BE2C (cell line): ENCODE results near the gene LRRC1.

ENCODE experiments used
- DNase-seq: peaks from one replicate; pipeline ENCODE4 v3.0.0-alpha.2; 2020
- H3K27me3 ChIP-seq: fragments of 250-450 bp; sonication (Bioruptor Pico); 2 replicates; pipeline ENCODE4 v1.5.1; 2020; ENCODE audit warnings: mild to moderate bottlenecking
- H3K36me3 ChIP-seq: fragments of 250-450 bp; sonication (Bioruptor Pico); 2 replicates; pipeline ENCODE4 v1.5.1; 2020; ENCODE audit warnings: mild to moderate bottlenecking
- H3K4me1 ChIP-seq: fragments of 250-450 bp; sonication (Bioruptor Pico); 2 replicates; pipeline ENCODE4 v1.5.1; 2020
- H3K4me3 ChIP-seq: 2 replicates; pipeline ENCODE4 v1.5.1; 2011; ENCODE audit warnings: low read depth, low read length
- H3K9me3 ChIP-seq: fragments of 250-450 bp; sonication (Bioruptor Pico); 2 replicates; pipeline ENCODE4 v1.5.1; 2020
- CTCF ChIP-seq: IDR thresholded peaks from 2 replicates; pipeline ENCODE4 v1.5.1; 2012; ENCODE audit warnings: mild to moderate bottlenecking, low read depth, low read length

LRRC1 gene

GRCh38 chr6:53795340-53795701 is 516 bp downstream of the LRRC1 start:
- no peak for DNase-seq
- Histone ChIP-seq H3K36me3 (no peaks in the 10 kb centered on the region), H3K27me3 (peaks cover 26% of the 10 kb centered on the region), H3K4me3 (peak overlapping the region; percentile 90), H3K9me3 (no peaks in the 10 kb centered on the region), H3K4me1 (no peaks in the 10 kb centered on the region)
- no peak for TF ChIP-seq CTCF

GRCh38 chr6:53795702-53796450 is 1.1 kb downstream of the LRRC1 start:
- Histone ChIP-seq H3K4me3 (peak overlapping the region; percentile 90), H3K36me3 (no peaks in the 10 kb centered on the region), H3K4me1 (no peaks in the 10 kb centered on the region), H3K27me3 (peaks cover 26% of the 10 kb centered on the region), H3K9me3 (no peaks in the 10 kb centered on the region)
- no peak for TF ChIP-seq CTCF
- DNase-seq: no peak

GRCh38 chr6:53796451-53796780 is 1.6 kb downstream of the LRRC1 start:
- H3K9me3 ChIP-seq: no peaks in the 10 kb centered on the region
- H3K4me1 ChIP-seq: no peaks in the 10 kb centered on the region
- no peak for DNase-seq
- H3K27me3 ChIP-seq: peaks cover 26% of the 10 kb centered on the region
- TF ChIP-seq CTCF: no peak
- H3K4me3 ChIP-seq: no peak overlapping the region
- H3K36me3 ChIP-seq: no peaks in the 10 kb centered on the region

GRCh38 chr6:53796791-53797190 is 2.0 kb downstream of the LRRC1 start:
- no peak for DNase-seq
- Histone ChIP-seq H3K36me3 (no peaks in the 10 kb centered on the region), H3K4me1 (no peaks in the 10 kb centered on the region), H3K9me3 (no peaks in the 10 kb centered on the region), H3K27me3 (peaks cover 26% of the 10 kb centered on the region), H3K4me3 (no peak overlapping the region)
- no peak for TF ChIP-seq CTCF

GRCh38 chr6:53797304-53797703 is 2.5 kb downstream of the LRRC1 start:
- H3K9me3 ChIP-seq: no peaks in the 10 kb centered on the region
- H3K4me3 ChIP-seq: no peak overlapping the region
- TF ChIP-seq CTCF: no peak

GRCh38 chr6:53799340-53799739 is 4.5 kb downstream of the LRRC1 start:
- DNase-seq: no peak
- TF ChIP-seq CTCF: no peak
- H3K9me3 ChIP-seq: no peaks in the 10 kb centered on the region
- H3K36me3 ChIP-seq: no peaks in the 10 kb centered on the region
- H3K27me3 ChIP-seq: peaks cover 13% of the 10 kb centered on the region
- H3K4me3 ChIP-seq: no peak overlapping the region
- H3K4me1 ChIP-seq: no peaks in the 10 kb centered on the region

More at GRCh38 chr6:53797304-53797703, 2.5 kb downstream of the LRRC1 start:
- no peak for DNase-seq
- H3K27me3 ChIP-seq: peaks cover 26% of the 10 kb centered on the region
- no peaks in the 10 kb centered on the region for H3K36me3 ChIP-seq
- H3K4me1 ChIP-seq: no peaks in the 10 kb centered on the region
